GM11168 (cell line): ENCODE measurements around the gene SOX8.

Experiments used
- in situ Hi-C: fragments of 300-500 bp; cut with MboI; formaldehyde crosslinking; loops from one replicate; pipeline ENCODE4 v1.12.0; 2022; ENCODE audit warnings: low sequenced_read_pairs; ENCODE audit not compliant: unreplicated experiment

The SOX8 gene

GRCh38 chr16:985646-986400 is 4.3 kb downstream of the SOX8 start:
- in situ Hi-C loops, result no loop called here

DNA sequence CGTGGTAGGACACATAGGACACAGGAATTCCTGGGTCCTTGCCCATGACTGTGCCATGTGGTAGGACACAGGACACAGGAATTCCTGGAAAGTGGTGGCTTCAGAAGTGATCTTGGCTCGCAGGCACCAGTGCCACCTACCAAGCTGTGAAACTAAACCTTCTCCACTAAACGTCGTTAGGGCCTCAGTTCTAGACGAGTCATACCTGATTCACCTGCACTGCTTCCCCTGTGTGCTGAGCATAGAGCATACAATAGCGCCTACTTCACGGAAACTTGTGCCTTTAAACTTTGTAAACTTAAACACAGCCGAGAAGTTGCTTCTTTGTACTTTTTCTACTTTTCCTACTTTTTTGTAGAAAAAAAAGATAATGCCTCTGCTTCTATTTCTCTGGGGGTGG is 4.8 kb downstream of the SOX8 start:
- in situ Hi-C loops, result no loop called here

GRCh38 chr16:986925-987582 is 5.5 kb downstream of the SOX8 start:
- in situ Hi-C loops, result no loop called here

GRCh38 chr16:987906-988305 is 6.3 kb downstream of the SOX8 start:
- in situ Hi-C loops, result no loop called here

- in situ Hi-C loops, result no loop called here
Measured at GRCh38 chr16:988471-989353, 7.1 kb downstream of the SOX8 start.

DNA sequence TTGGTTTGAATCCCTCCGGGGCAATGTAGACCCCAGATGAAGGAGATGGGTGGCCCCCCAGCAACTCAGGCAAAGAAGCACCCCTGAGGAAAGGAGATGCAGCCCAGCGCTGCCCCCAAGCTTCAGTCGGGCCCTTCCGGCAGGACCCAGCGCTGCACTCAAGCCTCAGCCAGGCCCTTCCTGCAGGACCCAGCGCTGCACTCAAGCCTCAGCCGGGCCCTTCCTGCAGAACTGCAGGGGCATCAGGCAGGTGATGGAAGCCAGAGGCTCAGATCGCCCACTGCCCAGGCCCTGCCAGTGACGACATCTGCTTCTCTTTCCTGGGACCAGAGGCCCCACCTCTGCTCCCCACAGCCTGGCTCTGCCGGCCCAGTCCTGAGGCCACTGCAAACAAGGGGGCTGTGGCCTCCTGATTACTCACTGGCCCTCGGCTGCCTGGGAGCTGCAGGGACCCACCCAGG is 7.8 kb downstream of the SOX8 start:
- in situ Hi-C loops, result no loop called here

- in situ Hi-C loops, result no loop called here
Measured at GRCh38 chr16:990516-991291, 9.1 kb downstream of the SOX8 start.

DNA sequence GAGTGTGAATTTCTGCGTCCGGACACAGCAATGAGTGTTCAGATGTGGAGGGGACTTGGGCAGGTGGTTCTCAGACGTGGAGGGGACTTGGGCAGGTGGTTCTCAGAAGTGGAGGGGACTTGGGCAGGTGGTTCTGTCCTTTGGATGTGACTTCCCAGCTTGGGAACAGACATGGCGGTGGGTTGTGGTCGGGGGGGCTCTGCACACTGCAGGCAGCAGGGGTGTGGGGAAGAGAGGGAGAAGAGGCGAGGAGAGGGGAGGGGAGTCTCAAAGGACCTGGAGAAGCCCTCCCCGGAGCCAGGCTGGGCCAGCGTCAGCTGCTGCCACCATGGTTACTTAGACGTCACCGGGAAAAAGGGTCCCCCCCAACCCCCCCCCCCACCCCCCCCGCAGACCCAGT is 9.8 kb downstream of the SOX8 start:
- in situ Hi-C loops, result no loop called here

- in situ Hi-C loops, result no loop called here
Measured at GRCh38 chr16:991773-992172, 10.2 kb downstream of the SOX8 start.

DNA sequence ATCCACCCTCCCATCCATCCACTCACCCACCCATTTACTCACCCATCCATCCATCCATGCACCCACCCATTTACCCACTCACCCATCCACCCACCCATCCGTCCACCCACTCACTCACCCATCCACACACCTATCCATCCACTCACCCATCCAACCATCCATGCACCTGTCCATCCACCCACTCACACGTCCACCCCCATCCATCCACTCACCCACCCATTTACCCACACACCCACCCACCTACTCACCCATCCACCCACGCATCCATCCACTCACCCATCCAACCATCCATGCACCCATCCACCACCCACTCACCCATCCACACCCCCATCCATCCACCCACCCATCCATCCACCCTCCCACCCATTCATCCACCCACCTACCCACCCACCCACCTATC is 12.2 kb downstream of the SOX8 start:
- in situ Hi-C loops, result no loop called here

DNA sequence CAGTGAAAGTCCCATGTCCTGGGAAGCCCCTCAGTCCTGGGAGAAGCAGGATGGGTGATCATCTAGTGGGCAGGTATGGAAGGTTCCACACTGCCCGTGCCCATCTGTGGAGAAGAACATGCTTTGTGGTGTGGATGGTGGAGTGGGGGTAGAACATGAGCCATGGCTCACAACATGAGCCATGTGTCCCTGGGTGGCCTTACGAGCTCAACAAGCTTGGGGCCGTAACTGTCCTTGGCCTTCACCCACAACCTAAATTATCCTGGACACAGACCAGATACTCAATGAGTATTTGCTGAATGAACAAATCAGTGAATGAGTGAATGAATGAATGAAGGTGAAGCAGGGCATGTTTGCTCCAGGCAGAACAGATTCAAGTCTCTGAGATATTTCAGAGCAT is 13.5 kb downstream of the SOX8 start:
- in situ Hi-C loops, result no loop called here

DNA sequence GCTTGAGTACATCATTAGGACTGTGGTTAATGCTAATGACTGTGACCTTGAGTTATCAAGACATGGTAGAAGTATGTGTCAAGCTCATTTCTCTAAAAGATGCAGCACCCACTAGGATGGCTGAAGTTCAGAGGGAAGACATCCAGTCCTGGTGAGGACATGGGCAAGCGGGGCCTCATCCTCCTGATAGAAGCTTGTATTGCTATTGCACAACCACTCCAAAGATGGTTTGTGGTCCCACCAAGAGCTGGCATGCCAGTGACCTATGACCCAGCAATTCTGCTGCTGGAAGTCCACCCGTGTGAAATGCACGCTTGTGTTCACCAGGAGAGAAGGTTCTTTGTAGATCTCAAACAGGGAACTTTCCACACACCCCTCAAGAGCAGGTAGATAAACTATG is 14.2 kb downstream of the SOX8 start:
- in situ Hi-C loops, result no loop called here

- in situ Hi-C loops, result no loop called here
Measured at GRCh38 chr16:996681-997080, 15.1 kb downstream of the SOX8 start.

GRCh38 chr16:997440-998051 is 16.0 kb downstream of the SOX8 start:
- in situ Hi-C loops, result no loop called here

DNA sequence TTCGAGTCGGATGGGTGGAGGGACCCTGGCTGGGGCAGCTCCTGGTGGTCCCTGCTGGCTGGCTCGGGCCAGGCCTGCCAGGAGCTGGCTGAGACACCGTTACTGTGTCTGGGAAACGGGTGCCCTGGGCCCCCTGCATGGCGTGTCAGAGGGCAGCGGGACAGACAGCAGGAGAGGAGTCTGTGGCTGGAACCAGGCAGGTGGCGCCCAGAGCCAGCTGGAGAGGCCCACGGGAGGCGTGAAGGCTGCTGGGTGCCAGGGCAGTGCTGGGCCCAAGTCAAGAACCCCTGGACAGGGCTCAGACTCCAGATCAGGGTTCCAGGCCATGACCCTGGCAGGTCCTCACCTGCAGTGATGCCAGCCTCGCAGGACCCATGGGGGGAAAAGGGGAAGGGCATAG is 16.6 kb downstream of the SOX8 start:
- in situ Hi-C loops, result no loop called here

DNA sequence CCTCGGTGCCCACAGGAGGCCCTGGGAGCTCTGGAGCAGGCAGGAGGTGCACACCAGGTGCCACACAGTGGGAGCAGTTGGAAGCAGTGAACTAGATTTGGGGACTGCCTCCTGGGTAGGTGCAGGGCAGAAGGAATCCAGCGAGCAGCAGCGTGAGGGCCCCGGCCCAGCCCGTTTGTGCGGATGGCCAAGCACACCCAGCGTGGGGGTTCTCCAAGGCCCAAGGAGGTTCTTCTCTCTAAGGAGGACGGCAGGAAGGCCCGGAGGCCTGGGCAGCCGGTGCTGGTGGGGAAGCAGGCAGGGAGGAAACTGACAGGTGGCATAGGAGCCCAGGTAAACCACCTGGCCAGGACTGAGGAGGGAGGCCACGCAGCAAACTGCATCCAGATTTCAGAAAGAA is 17.0 kb downstream of the SOX8 start:
- in situ Hi-C loops, result no loop called here

DNA sequence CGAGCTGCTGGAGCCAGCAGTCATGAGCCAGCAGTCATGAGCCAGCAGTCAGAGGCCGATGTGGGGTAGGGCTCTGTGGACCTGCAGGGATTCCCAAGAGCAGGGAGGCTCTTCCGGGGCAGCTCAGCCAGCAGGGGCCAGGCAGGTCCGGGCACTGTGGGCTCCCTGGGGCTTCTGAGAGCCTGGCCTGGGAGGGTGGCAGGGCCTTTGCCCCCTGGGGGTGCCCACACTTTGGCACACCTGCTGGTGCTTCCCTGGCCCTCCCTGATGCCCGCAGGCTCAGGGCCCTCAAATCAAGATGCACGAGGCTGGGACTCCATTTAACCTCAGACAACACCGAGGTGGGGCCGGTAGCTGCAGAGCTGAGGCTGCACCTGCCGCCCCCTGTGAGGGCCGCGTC is 18.1 kb downstream of the SOX8 start:
- in situ Hi-C loops, result no loop called here

DNA sequence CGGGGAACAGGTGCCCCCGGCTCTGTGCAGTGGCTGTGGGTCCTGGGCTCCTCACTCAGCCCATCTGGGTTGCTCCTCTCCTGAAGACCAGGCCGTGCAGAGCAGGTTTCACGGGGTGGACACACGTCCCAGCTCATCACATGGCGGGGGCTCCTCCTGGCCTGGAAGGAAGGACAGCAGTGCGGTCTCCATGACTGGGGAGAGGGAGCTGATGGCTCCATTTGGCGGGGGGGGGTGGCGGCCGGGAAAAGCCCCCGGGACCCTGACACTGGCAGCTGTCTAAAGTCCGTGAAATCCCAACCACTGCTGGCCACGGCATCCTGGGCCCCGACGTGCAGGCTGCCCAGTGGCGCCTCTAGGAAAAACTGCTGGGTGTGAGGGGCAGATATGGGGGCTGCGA is 19.0 kb downstream of the SOX8 start:
- in situ Hi-C loops, result no loop called here

- in situ Hi-C loops, result no loop called here
Measured at GRCh38 chr16:1001096-1001495, 19.5 kb downstream of the SOX8 start.
